ENCODE results near the gene SAMD13. TPM values are rescaled to one million over a fixed set of nuclear protein-coding genes. Genes with fewer than 3 reads are reported as not detected.

SAMD13 gene
- total and polyA plus RNA-seq, 2 donors (not counting 1 experiment from before 2014, with no cell fraction given): 0.42 TPM; not detected in 1

DNA sequence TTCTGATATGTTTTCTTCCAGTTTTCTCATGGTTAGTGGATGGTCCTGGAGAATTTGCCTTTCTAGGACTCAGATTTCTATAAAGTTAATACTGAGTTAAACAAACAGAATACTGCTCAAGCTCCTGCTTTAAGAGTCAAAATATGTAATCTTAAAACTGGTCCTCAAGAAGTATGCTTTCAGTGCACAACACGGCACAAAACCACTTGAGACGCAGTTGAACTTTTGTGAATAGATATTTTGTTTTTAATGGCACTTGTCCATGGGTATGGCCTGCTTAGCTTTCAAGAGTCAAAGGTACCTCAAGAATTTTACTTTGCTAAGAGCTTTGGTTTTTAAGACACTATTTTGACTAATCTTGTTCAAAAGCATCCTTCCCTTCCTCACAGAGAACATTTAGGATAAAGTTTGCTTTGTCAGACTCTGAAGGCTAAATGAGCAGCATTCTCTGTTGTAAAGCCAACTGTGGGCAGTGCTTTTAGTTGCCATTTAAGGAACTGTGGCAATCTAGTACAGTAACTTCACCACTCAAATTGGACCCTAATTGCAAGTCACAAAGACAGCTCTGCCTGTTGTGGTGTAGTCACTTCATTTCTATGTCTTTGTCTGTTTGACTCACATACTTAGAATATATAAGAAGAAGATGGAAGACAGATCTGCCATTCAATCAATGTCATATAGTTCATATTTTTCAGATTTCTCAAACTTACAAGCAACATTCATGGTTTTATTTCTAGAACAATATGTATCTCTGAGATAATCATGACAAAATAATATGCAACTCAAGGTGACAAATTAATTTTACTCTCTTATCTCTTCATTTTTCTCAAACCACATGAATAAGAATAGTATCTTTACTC lies 28.8 kb downstream of the SAMD13 start:
- TF ChIP-seq, protein P1, sequence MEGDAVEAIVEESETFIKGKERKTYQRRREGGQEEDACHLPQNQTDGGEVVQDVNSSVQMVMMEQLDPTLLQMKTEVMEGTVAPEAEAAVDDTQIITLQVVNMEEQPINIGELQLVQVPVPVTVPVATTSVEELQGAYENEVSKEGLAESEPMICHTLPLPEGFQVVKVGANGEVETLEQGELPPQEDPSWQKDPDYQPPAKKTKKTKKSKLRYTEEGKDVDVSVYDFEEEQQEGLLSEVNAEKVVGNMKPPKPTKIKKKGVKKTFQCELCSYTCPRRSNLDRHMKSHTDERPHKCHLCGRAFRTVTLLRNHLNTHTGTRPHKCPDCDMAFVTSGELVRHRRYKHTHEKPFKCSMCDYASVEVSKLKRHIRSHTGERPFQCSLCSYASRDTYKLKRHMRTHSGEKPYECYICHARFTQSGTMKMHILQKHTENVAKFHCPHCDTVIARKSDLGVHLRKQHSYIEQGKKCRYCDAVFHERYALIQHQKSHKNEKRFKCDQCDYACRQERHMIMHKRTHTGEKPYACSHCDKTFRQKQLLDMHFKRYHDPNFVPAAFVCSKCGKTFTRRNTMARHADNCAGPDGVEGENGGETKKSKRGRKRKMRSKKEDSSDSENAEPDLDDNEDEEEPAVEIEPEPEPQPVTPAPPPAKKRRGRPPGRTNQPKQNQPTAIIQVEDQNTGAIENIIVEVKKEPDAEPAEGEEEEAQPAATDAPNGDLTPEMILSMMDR (IDR thresholded peaks at IDR 0.05): no peak
- no peak for TF ChIP-seq EZH2 (IDR thresholded peaks at IDR 0.05; ENCODE audit: borderline replicate concordance, insufficient read depth, low read depth, low read length, poor library complexity, severe bottlenecking)
- no peak overlapping the region for H3K4me3 Mint-ChIP-seq
- no peaks in the 10 kb centered on the region for H3K4me1 ChIP-seq (ENCODE audit: control insufficient read depth in 2 of 2, insufficient read depth in 2 of 2, low read length in 2 of 2)
- ChIA-PET CTCF (no interaction called here), POLR2A (no interaction called here)
- no peak overlapping the region for H3K27ac ChIP-seq (ENCODE audit: low read length in 2 of 2)
- 100% methylated on average over 2 of the region's 2 CpGs for WGBS (ENCODE audit: insufficient coverage)
- no peaks in the 10 kb centered on the region for H3K4me1 Mint-ChIP-seq
- H3K9me3 ChIP-seq (ENCODE audit: control extremely low read depth in 1 of 3, control insufficient read depth in 2 of 3, insufficient read depth in 1 of 3, low read length in 2 of 3): no peaks in the 10 kb centered on the region
- H3K79me2 ChIP-seq (ENCODE audit: control insufficient read depth, insufficient read depth, low read length): no peaks in the 10 kb centered on the region
- no peak overlapping the region for H3K27ac Mint-ChIP-seq
- H4K20me1 ChIP-seq (ENCODE audit: control insufficient read depth, insufficient read depth, low read length, poor library complexity, severe bottlenecking): no peaks in the 10 kb centered on the region
- DNase-seq (no peak), ATAC-seq (ENCODE audit: low read depth) (no peak)
- H3K27me3 ChIP-seq (replicated peaks in 1 of 4; ENCODE audit: control extremely low read depth in 1 of 4, control insufficient read depth in 3 of 4, insufficient read depth in 4 of 4, low read length in 3 of 4): no peaks in the 10 kb centered on the region
- no peak overlapping the region for H3K9ac ChIP-seq (ENCODE audit: low read length)
- H3K4me2 ChIP-seq (replicated peaks; ENCODE audit: low read depth, low read length, poor library complexity, severe bottlenecking): no peak overlapping the region
- no peaks in the 10 kb centered on the region for H3K9me3 Mint-ChIP-seq (ENCODE audit: insufficient read depth)
- intact Hi-C loops (cut with micrococcal nuclease): no loop called here
- H3K4me3 ChIP-seq (ENCODE audit: control extremely low read depth in 1 of 5, extremely low read depth in 1 of 5, insufficient read depth in 1 of 5, low read depth in 2 of 5, low read length in 4 of 5): no peak overlapping the region
- H3K27me3 Mint-ChIP-seq: no peaks in the 10 kb centered on the region
- H2AFZ ChIP-seq (ENCODE audit: insufficient read depth, low read depth, low read length, poor library complexity, severe bottlenecking): no peak overlapping the region
- H3K36me3 ChIP-seq (replicated peaks in 1 of 2; ENCODE audit: control extremely low read depth in 1 of 2, control insufficient read depth in 1 of 2, extremely low read depth in 1 of 2, insufficient read depth in 2 of 2, low read length in 1 of 2): no peaks in the 10 kb centered on the region

DNA sequence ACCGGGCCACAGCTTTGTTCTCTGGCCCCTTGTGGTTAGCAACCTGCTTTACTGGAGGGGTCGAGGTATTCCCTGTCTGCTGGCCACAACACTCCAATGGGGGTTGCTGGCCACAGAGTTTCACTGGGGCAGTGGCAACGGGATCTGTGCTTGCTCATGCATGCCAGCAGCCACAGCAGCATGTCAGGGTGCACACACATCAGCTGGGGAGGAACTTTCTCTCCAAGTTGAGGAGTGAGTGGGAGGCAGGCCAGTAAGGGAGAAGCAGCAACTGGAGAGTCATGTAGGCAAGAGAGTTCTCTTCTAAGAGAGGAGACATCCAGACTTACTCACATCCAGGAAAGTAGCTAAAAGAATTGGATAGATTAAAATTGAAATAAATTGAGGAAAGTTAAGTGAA lies 38.0 kb downstream of the SAMD13 start:
- H3K4me3 Mint-ChIP-seq: no peak overlapping the region
- Histone ChIP-seq H3K4me2 (replicated peaks; ENCODE audit: low read depth, low read length, poor library complexity, severe bottlenecking) (no peak overlapping the region), H3K79me2 (ENCODE audit: control insufficient read depth, insufficient read depth, low read length) (no peaks in the 10 kb centered on the region), H3K9ac (ENCODE audit: low read length) (no peak overlapping the region), H3K9me3 (ENCODE audit: control extremely low read depth in 1 of 3, control insufficient read depth in 2 of 3, insufficient read depth in 1 of 3, low read length in 2 of 3) (peaks cover 2 to 9% (median 5%) of the 10 kb centered on the region in 3 donors), H3K27me3 (replicated peaks in 1 of 4; ENCODE audit: control extremely low read depth in 1 of 4, control insufficient read depth in 3 of 4, insufficient read depth in 4 of 4, low read length in 3 of 4) (peaks cover 0 to 4% (median 0%) of the 10 kb centered on the region in 4 experiments), H2AFZ (ENCODE audit: insufficient read depth, low read depth, low read length, poor library complexity, severe bottlenecking) (no peak overlapping the region), H3K4me1 (ENCODE audit: control insufficient read depth in 2 of 2, insufficient read depth in 2 of 2, low read length in 2 of 2) (no peaks in the 10 kb centered on the region), H4K20me1 (ENCODE audit: control insufficient read depth, insufficient read depth, low read length, poor library complexity, severe bottlenecking) (no peaks in the 10 kb centered on the region), H3K27ac (ENCODE audit: low read length in 2 of 2) (no peak overlapping the region), H3K36me3 (replicated peaks in 1 of 2; ENCODE audit: control extremely low read depth in 1 of 2, control insufficient read depth in 1 of 2, extremely low read depth in 1 of 2, insufficient read depth in 2 of 2, low read length in 1 of 2) (no peaks in the 10 kb centered on the region), H3K4me3 (ENCODE audit: control extremely low read depth in 1 of 5, extremely low read depth in 1 of 5, insufficient read depth in 1 of 5, low read depth in 2 of 5, low read length in 4 of 5) (no peak overlapping the region)
- 32% methylated on average over 3 of the region's 3 CpGs for WGBS (ENCODE audit: insufficient coverage)
- TF ChIP-seq, protein P1 (IDR thresholded peaks at IDR 0.05): no peak
- TF ChIP-seq EZH2 (IDR thresholded peaks at IDR 0.05; ENCODE audit: borderline replicate concordance, insufficient read depth, low read depth, low read length, poor library complexity, severe bottlenecking): no peak
- peaks cover 13% of the 10 kb centered on the region for H3K9me3 Mint-ChIP-seq (ENCODE audit: insufficient read depth)
- DNase-seq (no peak), ATAC-seq (ENCODE audit: low read depth) (no peak)
- POLR2A ChIA-PET: interaction anchor here (0.6 kb wide), 1 partner anchor 144 kb away, joined by 3 read pairs; no protein-coding TSS in a partner anchor
- intact Hi-C loops (cut with micrococcal nuclease): no loop called here
- H3K4me1 Mint-ChIP-seq: no peaks in the 10 kb centered on the region
- H3K27me3 Mint-ChIP-seq: peaks cover 20% of the 10 kb centered on the region
- CTCF ChIA-PET: no interaction called here
- H3K27ac Mint-ChIP-seq: no peak overlapping the region

Data from B cell (primary cell).